Measurements from ENCODE around the gene TSSK2.

GRCh38 chr22:19164425-19164824 lies 33.3 kb downstream of the TSSK2 start:
- TF ChIP-seq CTCF (IDR thresholded peaks at IDR 0.05; ENCODE audit: low read length) (no peak), EZH2phosphoT487 (IDR thresholded peaks at IDR 0.05; ENCODE audit: low read length) (no peak)
